K562 (cell line): Measurements from ENCODE around the gene ALG6. TPM values are rescaled to one million over a fixed set of nuclear protein-coding genes. Genes with fewer than 3 reads are reported as not detected.

Experiments used
- ARID1B ChIP-seq: fragments of 450-650 bp; IDR thresholded peaks from 2 replicates; pipeline ENCODE4 v1.6.1; 2016; ENCODE audit warnings: antibody characterized with exemption, mild to moderate bottlenecking, inconsistent platforms
- BMI1 ChIP-seq: fragments of 150-350 bp; IDR thresholded peaks from 2 replicates; pipeline ENCODE4 v1.6.1; 2014; ENCODE audit warnings: low read length
- CHD2 ChIP-seq: IDR thresholded peaks from 2 replicates; pipeline ENCODE4 v1.6.1; 2011; ENCODE audit warnings: low read depth, low read length
- GABPA ChIP-seq: fragments of 200-800 bp; sonication (Bioruptor generic); conservative IDR thresholded peaks from 2 replicates; pipeline ENCODE4 v1.6.1; 2016; ENCODE audit warnings: low read depth, missing genetic modification characterization, missing compliant biosample characterization
- GABPB2 ChIP-seq: fragments of 250-450 bp; sonication (Bioruptor Pico); conservative IDR thresholded peaks from 2 replicates; pipeline ENCODE4 v1.5.1; 2021; ENCODE audit warnings: mild to moderate bottlenecking
- NFRKB ChIP-seq: fragments of 450-650 bp; IDR thresholded peaks from 2 replicates; pipeline ENCODE4 v1.6.1; 2016; ENCODE audit warnings: low read depth
- NR1H2 ChIP-seq: sonication (generic); formaldehyde crosslinking; IDR thresholded peaks from 2 replicates; pipeline ENCODE4 v1.4.0; 2020; ENCODE audit warnings: mild to moderate bottlenecking, missing genetic modification reagents
- NRF1 ChIP-seq, 2 experiments: fragments of 450-650 bp; IDR thresholded peaks in 1 of 2; conservative IDR thresholded peaks in 1 of 2; 2 replicates each; pipeline ENCODE4 v1.6.1; 2014; ENCODE audit warnings: mild to moderate bottlenecking in 2 of 2
- OTX1 ChIP-seq: fragments of 450-650 bp; formaldehyde crosslinking; IDR thresholded peaks from 2 replicates; pipeline ENCODE4 v1.4.0; 2022; ENCODE audit warnings: mild to moderate bottlenecking
- PHB ChIP-seq: fragments of 250-450 bp; sonication (Bioruptor Pico); IDR thresholded peaks from 2 replicates; pipeline ENCODE4 v1.5.0; 2021
- SP2 ChIP-seq: IDR thresholded peaks from 2 replicates; pipeline ENCODE4 v1.6.1; 2011; ENCODE audit warnings: mild to moderate bottlenecking, low read depth, low read length, moderate library complexity; ENCODE audit not compliant: poor library complexity, severe bottlenecking; ENCODE audit errors: extremely low read depth
- TAF15 ChIP-seq: fragments of 200-400 bp; formaldehyde crosslinking; IDR thresholded peaks from 2 replicates; pipeline ENCODE4 v1.6.1; 2017; ENCODE audit warnings: mild to moderate bottlenecking, low read depth, low read length, moderate library complexity
- TFAM ChIP-seq: fragments of 250-450 bp; sonication (Bioruptor Pico); conservative IDR thresholded peaks from 2 replicates; pipeline ENCODE4 v1.5.0; 2021; ENCODE audit warnings: mild to moderate bottlenecking, moderate library complexity
- polyA plus RNA-seq, 8 experiments: library from polyadenylated mRNA; depleted of rRNA in 4 of 8; stranded (reverse) in 5 of 8; unstranded in 3 of 8; fragments of >200 nt; fragmentation: Nextera tagmentation in 2 of 8; fragmentation: Illumina TruSeq in 1 of 8; extraction: Ambion mirVana in 2 of 8; extraction: Trizol in 1 of 8; gene quantifications; 2 replicates each; pipeline versions ENCODE4 v1.2.1 to v1.2.3, GENCODE V29; 2011 to 2014; ENCODE audit warnings: inconsistent platforms in 1 of 8, missing spikeins in 1 of 8
- total RNA-seq, 7 experiments: library from RNA; depleted of rRNA in 6 of 7; stranded (reverse); fragments of >200 nt in 6 of 7; fragmentation: Illumina TruSeq in 2 of 7; extraction: Trizol in 2 of 7; gene quantifications; 2 replicates each; pipeline versions ENCODE4 v1.2.1 to v1.2.3, GENCODE V29; 2011 to 2021; ENCODE audit warnings: low replicate concordance in 1 of 7
- TF ChIP-seq, protein P1 (sequence below), 2 experiments: fragments of 150-350 bp in 1 of 2; IDR thresholded peaks; 2 replicates each; pipeline ENCODE4 v1.6.1; 2012 to 2016; ENCODE audit warnings: low read depth in 2 of 2, low read length in 2 of 2, mild to moderate bottlenecking in 1 of 2, moderate library complexity in 1 of 2
- TF ChIP-seq, protein P2 (sequence below): fragments of 450-650 bp; IDR thresholded peaks from 2 replicates; pipeline ENCODE4 v1.6.1; 2018; ENCODE audit not compliant: partially characterized antibody
- TF ChIP-seq, protein P3 (sequence below): fragments of 250-450 bp; sonication (Bioruptor Pico); IDR thresholded peaks from 2 replicates; pipeline ENCODE4 v1.8.0; 2022; ENCODE audit warnings: inconsistent platforms, mild to moderate bottlenecking, moderate library complexity, borderline replicate concordance
- TF ChIP-seq, protein P4 (sequence below): fragments of 450-650 bp; IDR thresholded peaks from 2 replicates; pipeline ENCODE4 v1.6.1; 2017; ENCODE audit warnings: antibody characterized with exemption

ALG6 gene
- total and polyA plus RNA-seq, 9 of the 15 experiments (the other 6 are each of a cell fraction or from before 2014, with no cell fraction given), result 14.6 to 35.7 (median 23.3) TPM

DNA sequence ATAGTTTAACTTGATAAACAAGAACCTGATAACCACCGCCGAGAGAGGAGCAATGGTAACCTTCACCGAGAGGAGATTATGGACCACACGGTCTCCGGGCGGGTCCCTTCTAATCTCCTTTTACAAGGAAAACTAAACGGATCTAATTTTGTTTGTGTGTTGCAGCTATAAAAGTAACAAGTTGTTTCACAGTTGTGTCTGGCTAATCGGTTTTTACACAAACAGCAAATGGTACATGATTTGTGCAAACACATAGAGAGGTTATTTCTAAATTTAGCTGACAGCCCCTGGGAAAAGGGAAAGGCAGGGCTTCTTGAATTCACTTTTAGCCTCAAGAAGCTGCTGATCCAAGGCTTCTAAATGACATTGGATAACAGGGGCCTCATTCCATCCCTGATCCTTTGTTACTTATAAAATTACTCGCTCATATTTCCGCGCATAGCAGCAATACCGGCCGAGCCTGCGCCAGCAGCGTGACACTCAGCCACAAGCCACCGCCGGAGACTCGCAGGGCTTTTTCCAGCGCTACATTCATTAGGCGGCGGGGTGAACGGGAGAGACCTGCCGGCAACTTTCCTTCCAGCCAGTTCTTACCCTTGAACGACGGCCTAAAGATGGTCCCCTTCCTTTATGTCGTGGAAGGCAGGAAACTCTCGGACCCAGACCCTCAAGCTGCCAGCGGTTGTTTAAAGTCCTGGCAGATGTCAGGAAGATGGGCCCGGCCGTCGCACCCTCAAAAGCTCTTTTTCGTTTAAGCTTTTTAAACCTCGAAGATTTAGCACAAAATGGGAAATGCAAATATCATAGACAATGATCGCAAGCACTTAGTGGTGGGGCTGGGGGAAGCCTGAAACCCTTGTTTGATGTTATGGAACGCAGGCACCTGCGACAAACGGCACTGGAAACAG, 40.7 kb upstream of the ALG6 start (continued):
- TF ChIP-seq TAF15 (no peak), CHD2 (no peak), TFAM (CRISPR knock-in tag) (no peak), OTX1 (CRISPR knock-in tag) (no peak), GABPA (tag) (no peak), NR1H2 (no peak), NFRKB (no peak), ARID1B (no peak), NRF1 (conservative IDR thresholded peaks at IDR 0.05 in 1 of 2, IDR thresholded peaks at IDR 0.05 in 1 of 2) (0 out of 4 replicates have a peak, but pooled peaks of 1 of the 2 experiments have one; percentile 17), PHB (CRISPR knock-in tag) (no peak), GABPB2 (CRISPR knock-in tag) (no peak), BMI1 (peak; percentile 12; the same call in 1 of the 2 replicates), SP2 (no peak)
- TF ChIP-seq, protein P1, sequence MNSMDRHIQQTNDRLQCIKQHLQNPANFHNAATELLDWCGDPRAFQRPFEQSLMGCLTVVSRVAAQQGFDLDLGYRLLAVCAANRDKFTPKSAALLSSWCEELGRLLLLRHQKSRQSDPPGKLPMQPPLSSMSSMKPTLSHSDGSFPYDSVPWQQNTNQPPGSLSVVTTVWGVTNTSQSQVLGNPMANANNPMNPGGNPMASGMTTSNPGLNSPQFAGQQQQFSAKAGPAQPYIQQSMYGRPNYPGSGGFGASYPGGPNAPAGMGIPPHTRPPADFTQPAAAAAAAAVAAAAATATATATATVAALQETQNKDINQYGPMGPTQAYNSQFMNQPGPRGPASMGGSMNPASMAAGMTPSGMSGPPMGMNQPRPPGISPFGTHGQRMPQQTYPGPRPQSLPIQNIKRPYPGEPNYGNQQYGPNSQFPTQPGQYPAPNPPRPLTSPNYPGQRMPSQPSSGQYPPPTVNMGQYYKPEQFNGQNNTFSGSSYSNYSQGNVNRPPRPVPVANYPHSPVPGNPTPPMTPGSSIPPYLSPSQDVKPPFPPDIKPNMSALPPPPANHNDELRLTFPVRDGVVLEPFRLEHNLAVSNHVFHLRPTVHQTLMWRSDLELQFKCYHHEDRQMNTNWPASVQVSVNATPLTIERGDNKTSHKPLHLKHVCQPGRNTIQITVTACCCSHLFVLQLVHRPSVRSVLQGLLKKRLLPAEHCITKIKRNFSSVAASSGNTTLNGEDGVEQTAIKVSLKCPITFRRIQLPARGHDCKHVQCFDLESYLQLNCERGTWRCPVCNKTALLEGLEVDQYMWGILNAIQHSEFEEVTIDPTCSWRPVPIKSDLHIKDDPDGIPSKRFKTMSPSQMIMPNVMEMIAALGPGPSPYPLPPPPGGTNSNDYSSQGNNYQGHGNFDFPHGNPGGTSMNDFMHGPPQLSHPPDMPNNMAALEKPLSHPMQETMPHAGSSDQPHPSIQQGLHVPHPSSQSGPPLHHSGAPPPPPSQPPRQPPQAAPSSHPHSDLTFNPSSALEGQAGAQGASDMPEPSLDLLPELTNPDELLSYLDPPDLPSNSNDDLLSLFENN (IDR thresholded peaks at IDR 0.05; ENCODE audit: low read depth in 2 of 2, low read length in 2 of 2), result no peak
- TF ChIP-seq, protein P2, sequence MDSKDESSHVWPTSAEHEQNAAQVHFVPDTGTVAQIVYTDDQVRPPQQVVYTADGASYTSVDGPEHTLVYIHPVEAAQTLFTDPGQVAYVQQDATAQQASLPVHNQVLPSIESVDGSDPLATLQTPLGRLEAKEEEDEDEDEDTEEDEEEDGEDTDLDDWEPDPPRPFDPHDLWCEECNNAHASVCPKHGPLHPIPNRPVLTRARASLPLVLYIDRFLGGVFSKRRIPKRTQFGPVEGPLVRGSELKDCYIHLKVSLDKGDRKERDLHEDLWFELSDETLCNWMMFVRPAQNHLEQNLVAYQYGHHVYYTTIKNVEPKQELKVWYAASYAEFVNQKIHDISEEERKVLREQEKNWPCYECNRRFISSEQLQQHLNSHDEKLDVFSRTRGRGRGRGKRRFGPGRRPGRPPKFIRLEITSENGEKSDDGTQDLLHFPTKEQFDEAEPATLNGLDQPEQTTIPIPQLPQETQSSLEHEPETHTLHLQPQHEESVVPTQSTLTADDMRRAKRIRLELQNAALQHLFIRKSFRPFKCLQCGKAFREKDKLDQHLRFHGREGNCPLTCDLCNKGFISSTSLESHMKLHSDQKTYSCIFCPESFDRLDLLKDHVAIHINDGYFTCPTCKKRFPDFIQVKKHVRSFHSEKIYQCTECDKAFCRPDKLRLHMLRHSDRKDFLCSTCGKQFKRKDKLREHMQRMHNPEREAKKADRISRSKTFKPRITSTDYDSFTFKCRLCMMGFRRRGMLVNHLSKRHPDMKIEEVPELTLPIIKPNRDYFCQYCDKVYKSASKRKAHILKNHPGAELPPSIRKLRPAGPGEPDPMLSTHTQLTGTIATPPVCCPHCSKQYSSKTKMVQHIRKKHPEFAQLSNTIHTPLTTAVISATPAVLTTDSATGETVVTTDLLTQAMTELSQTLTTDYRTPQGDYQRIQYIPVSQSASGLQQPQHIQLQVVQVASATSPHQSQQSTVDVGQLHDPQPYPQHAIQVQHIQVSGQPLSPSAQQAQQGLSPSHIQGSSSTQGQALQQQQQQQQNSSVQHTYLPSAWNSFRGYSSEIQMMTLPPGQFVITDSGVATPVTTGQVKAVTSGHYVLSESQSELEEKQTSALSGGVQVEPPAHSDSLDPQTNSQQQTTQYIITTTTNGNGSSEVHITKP, result no peak
- TF ChIP-seq, protein P3, sequence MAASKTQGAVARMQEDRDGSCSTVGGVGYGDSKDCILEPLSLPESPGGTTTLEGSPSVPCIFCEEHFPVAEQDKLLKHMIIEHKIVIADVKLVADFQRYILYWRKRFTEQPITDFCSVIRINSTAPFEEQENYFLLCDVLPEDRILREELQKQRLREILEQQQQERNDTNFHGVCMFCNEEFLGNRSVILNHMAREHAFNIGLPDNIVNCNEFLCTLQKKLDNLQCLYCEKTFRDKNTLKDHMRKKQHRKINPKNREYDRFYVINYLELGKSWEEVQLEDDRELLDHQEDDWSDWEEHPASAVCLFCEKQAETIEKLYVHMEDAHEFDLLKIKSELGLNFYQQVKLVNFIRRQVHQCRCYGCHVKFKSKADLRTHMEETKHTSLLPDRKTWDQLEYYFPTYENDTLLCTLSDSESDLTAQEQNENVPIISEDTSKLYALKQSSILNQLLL, result no peak
- TF ChIP-seq, protein P4, sequence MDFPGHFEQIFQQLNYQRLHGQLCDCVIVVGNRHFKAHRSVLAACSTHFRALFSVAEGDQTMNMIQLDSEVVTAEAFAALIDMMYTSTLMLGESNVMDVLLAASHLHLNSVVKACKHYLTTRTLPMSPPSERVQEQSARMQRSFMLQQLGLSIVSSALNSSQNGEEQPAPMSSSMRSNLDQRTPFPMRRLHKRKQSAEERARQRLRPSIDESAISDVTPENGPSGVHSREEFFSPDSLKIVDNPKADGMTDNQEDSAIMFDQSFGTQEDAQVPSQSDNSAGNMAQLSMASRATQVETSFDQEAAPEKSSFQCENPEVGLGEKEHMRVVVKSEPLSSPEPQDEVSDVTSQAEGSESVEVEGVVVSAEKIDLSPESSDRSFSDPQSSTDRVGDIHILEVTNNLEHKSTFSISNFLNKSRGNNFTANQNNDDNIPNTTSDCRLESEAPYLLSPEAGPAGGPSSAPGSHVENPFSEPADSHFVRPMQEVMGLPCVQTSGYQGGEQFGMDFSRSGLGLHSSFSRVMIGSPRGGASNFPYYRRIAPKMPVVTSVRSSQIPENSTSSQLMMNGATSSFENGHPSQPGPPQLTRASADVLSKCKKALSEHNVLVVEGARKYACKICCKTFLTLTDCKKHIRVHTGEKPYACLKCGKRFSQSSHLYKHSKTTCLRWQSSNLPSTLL, result no peak
